Stimulated activated naive CD8-positive, alpha-beta T cell treated with anti-CD3 and anti-CD28 coated beads, Interleukin-15, Interleukin-2, amounts not matched to agents 100 U/mL and 50 U/mL, for 24 hours (primary cell): ENCODE measurements around the gene TIFAB.
A peak's percentile ranks its signal among the peaks of the same experiment; 100 is the strongest.

ENCODE experiments used
- ATAC-seq: fragments of 150-1000 bp; cut with Tn5 transposase; one replicate; pipeline ENCODE4 v1.10.0; 2021
- DNase-seq: peaks from one replicate; pipeline ENCODE4 v3.0.0; 2021

TIFAB gene

DNA sequence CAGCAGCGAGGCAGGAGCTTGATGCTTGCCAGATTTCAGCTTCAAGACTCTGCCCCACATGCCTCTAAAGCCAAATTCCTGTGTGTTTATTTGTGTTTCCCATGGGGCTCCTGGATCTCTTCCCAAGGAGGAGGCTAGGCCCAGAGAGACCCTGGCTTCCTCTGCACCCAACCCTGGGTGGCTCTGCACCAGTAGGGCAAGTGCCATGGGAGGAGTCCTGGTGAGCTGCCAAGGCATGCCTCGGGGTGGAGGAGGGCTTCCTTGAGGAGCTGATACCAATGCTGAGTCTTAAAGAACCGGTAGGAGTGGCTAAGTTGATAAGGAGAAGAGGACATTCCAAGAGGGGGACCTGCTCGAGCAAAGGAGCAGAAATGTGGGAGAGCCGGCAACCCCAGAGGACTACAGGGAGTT is 6.8 kb upstream of the TIFAB start:
- no peak for ATAC-seq
- DNase-seq: no peak

GRCh38 chr5:135458356-135458755 is 6.2 kb upstream of the TIFAB start:
- ATAC-seq (no peak), DNase-seq (no peak)

- peak; percentile 50 for ATAC-seq
- peak; percentile 71 for DNase-seq
Observed at GRCh38 chr5:135457424-135458071, 5.4 kb upstream of the TIFAB start.

GRCh38 chr5:135456238-135457099 is 4.3 kb upstream of the TIFAB start:
- no peak for DNase-seq
- ATAC-seq: peak; percentile 5

DNA sequence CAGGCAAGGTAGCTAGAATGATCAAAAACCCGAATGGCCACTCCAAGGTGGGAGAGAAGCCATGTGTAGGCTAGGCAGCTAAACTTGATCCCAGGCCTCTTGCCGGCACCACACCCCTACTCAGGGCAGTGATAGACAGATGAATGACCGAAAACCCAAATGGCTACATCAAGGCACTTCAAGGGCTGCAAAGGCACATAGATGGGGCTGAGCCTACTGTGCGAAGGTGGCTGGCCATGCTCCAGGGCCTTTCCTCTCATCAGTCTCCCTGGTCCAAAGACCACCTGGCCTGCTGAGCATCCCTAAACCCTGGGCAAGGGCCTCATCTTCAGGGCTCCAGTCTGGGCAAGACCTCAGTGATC is 3.7 kb upstream of the TIFAB start:
- DNase-seq (no peak), ATAC-seq (no peak)

DNA sequence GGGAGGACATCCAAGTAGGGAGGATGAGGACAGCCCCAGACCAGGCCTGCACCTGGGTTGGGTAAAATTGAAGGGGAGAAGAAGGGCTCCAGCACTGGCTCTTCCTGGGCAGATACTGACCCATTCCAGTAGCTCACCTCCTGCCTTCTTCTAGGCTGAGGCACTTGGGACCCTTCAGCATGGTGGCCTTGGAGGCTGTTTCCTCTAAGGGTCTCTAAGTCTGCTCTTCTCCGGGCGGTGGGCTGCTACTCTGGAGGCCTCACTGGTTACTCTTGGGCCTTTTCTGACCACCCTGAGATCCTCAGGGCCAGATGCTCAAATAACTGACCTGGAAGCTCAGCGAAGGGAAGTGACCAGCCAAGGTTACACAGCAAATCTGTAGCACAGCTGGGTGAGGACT is 2.8 kb upstream of the TIFAB start:
- no peak for ATAC-seq
- DNase-seq: no peak

- ATAC-seq: no peak
- no peak for DNase-seq
Observed at GRCh38 chr5:135453613-135454012, 1.5 kb upstream of the TIFAB start.

DNA sequence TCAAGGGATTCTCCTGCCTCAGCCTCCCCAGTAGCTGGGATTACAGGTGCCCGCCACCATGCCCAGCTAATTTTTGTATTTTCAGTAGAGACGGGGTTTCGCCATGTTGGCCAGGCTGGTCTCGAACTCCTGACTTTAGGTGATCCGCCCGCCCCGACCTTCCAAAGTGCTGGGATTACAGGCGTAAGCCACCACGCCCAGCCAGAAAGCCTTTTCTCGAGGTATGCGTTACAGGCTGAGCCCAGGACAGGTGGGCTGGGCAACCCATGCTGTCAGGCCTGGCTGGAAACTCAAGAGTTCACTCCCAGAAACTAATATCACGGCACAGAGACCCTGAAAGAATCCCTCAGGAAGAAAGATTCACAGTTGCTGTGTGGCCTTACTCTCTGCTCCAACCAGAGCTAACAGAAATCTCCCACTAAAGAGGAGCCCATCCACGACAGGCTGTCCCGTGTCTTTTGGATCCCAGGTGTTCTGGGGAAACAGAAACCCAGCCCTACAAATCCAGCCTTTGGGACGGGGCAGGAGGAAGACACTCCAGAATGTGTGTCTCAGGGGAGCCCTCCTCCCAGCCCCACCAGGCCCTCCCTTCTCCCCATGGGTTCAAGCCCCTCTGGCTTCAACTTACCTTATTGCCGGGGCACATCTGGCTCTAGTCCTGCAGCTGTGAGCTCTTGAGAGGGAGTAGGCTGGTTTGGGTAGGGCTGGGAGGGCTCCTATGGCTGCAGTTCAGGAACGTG is 400 bp downstream of the TIFAB start:
- no peak for DNase-seq

GRCh38 chr5:135450952-135451351 is 1.2 kb downstream of the TIFAB start:
- DNase-seq (no peak), ATAC-seq (no peak)

More for the DNA sequence above, 400 bp downstream of the TIFAB start:
- ATAC-seq: no peak

GRCh38 chr5:135450336-135450735 is 1.8 kb downstream of the TIFAB start:
- DNase-seq: no peak
- ATAC-seq: no peak

DNA sequence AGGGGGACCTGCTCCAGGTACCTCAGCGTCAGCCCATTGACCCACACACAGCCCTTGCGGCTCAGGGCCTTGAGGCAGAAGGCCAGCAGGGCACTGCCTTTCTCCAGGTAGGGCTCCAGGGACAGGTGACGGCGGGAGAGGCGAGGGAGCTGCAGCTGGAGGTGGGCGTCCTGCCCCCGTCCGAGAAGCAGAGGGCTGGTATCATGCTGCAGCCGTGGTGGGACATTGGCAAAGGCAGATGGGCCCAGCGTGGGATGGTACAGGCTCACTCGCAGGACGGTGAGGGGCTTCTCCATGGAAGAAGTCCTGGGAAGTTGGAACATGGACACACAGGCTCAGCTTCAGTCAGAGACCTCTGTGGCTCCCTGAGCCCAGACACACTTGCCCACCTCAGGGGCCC is 2.5 kb downstream of the TIFAB start:
- ATAC-seq: no peak
- DNase-seq: no peak

DNA sequence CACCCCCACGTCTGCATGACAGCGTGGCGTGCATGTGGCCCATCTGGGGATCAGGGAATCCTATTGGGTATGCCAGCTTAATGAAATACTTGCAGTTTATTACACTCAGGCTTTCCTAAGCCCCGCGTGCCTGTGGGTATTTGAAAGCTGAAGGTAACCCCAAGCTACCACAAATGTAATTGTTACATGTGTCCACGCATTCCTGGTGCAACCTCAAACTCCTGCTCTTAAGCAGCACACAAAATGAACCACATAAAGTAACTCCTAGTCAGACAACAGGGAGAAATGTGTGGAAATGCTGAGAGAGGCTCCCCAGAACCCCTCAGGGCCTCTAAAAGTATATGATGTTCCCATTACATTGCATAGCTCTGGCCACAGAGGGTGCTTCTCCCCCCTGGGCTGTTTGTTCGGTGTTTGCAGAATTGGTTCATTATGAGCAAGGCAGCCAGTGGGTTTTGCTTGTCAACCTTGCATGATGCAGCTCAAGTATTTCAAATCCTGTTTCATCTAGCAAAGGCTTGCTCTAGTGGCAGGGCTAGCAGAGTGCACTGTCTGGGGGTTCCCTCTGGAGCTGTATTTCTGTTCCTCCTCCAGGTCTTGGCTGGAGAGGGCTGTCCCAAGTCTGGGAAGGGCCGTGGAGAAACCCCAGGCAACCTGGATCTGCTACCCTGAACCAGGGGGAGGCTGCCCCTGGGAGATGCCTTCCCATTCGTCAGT is 3.2 kb downstream of the TIFAB start:
- ATAC-seq (no peak), DNase-seq (no peak)

GRCh38 chr5:135448071-135448739 is 3.9 kb downstream of the TIFAB start:
- no peak for DNase-seq
- no peak for ATAC-seq

GRCh38 chr5:135447298-135447929 is 4.7 kb downstream of the TIFAB start, which contains the start of gene DCANP1:
Gene DCANP1, minus strand, starts transcription at chr5:135447348. Its CDS starts 240 bp downstream, at chr5:135447108.
- no peak for DNase-seq
- no peak for ATAC-seq

GRCh38 chr5:135446615-135447014 is 5.5 kb downstream of the TIFAB start:
- ATAC-seq: no peak

GRCh38 chr5:135446206-135446605 is 5.9 kb downstream of the TIFAB start:
- DNase-seq (no peak), ATAC-seq (no peak)

More at GRCh38 chr5:135446615-135447014, 5.5 kb downstream of the TIFAB start:
- DNase-seq: no peak

GRCh38 chr5:135445306-135445985 is 6.7 kb downstream of the TIFAB start:
- ATAC-seq (no peak), DNase-seq (no peak)

DNA sequence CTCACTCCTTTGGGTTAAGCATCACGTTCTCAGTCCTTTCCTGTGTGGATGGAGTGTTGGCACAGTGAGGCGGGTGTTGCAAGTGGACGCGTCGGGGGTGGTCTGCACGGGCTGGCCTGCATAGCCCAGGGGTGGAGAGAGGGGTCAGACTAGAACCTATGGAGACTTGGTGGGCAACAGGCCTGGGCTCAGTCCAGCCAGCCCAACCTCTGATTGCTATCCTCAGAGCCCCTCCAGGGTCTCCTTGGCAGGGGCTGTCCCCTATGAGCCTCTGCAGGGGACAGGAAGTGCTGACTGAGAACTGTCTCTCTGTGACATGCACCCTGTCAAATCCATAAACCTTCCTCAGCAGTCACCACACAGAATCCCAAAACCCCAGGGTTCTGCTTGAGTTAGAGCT is 7.3 kb downstream of the TIFAB start:
- DNase-seq (no peak), ATAC-seq (no peak)

DNA sequence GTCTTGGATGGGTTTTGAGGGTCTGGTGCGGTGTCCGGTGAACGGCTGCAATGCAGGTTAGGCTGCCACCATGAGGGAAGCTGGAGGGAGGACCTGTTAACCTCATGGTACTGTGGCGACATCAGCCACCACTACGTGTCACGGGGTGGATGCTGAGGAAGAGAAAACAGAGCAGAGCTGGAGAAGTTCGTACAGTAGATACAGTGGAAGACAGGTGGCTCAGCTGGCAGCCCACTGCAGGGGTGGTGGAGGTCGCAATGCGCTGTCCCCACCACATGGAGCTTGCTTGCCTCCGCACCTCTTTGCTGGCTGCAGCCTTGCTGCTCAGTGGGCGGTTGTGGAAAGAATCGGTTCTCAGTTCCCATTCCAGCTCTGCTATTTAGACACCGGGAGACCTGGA is 7.8 kb downstream of the TIFAB start:
- ATAC-seq (no peak), DNase-seq (no peak)

- ATAC-seq (no peak), DNase-seq (no peak)
Observed at GRCh38 chr5:135443161-135443960, 8.8 kb downstream of the TIFAB start.
